ENCODE results near the gene OLFML2B.

DNA sequence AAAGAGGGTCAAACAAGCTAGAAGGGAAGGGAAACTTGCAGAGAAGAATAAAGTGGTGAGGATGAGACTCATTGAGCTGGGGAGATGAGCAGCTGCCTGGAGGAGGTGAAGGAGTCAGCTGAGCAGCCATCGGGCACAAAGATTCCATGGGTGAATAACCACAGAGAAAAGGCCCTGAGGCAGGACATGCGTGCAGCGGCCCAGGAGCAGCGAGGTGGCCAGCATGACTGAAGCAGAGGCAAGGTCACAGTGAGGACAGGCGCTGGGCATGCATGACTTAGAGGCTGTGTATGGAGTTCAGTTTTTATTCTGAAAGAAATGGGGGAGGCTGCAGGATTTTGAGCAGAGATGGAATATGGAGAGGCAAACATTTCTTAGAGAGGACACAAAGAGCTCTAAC is 24.9 kb downstream of the OLFML2B start:
- TF ChIP-seq, protein P1, sequence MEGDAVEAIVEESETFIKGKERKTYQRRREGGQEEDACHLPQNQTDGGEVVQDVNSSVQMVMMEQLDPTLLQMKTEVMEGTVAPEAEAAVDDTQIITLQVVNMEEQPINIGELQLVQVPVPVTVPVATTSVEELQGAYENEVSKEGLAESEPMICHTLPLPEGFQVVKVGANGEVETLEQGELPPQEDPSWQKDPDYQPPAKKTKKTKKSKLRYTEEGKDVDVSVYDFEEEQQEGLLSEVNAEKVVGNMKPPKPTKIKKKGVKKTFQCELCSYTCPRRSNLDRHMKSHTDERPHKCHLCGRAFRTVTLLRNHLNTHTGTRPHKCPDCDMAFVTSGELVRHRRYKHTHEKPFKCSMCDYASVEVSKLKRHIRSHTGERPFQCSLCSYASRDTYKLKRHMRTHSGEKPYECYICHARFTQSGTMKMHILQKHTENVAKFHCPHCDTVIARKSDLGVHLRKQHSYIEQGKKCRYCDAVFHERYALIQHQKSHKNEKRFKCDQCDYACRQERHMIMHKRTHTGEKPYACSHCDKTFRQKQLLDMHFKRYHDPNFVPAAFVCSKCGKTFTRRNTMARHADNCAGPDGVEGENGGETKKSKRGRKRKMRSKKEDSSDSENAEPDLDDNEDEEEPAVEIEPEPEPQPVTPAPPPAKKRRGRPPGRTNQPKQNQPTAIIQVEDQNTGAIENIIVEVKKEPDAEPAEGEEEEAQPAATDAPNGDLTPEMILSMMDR (IDR thresholded peaks at IDR 0.05) = no peak
- no peak for TF ChIP-seq POLR2A (IDR thresholded peaks at IDR 0.05)

All from Peyer's patch (tissue), 4 donors.